HEK293T (cell line): ENCODE measurements around the gene GFPT2.

Experiments used
- BHLHE40 ChIP-seq: fragments of 450-650 bp; IDR thresholded peaks from 2 replicates; pipeline ENCODE4 v1.6.1; 2016; ENCODE audit warnings: mild to moderate bottlenecking, moderate library complexity, borderline replicate concordance
- FOXK2 ChIP-seq: fragments of 450-650 bp; IDR thresholded peaks from 2 replicates; pipeline ENCODE4 v1.6.1; 2016; ENCODE audit warnings: mild to moderate bottlenecking
- FOXM1 ChIP-seq: fragments of 450-650 bp; IDR thresholded peaks from 2 replicates; pipeline ENCODE4 v1.6.1; 2017; ENCODE audit warnings: mild to moderate bottlenecking, borderline replicate concordance
- LEF1 ChIP-seq: fragments of 450-650 bp; IDR thresholded peaks from 2 replicates; pipeline ENCODE4 v1.6.1; 2017; ENCODE audit warnings: mild to moderate bottlenecking, borderline replicate concordance
- SP1 ChIP-seq: fragments of 450-650 bp; IDR thresholded peaks from 2 replicates; pipeline ENCODE4 v1.6.1; 2017
- SUZ12 ChIP-seq: fragments of 450-650 bp; IDR thresholded peaks from 2 replicates; pipeline ENCODE4 v1.6.1; 2016; ENCODE audit warnings: mild to moderate bottlenecking
- TARDBP ChIP-seq: fragments of 450-650 bp; IDR thresholded peaks from 2 replicates; pipeline ENCODE4 v1.6.1; 2016
- ZNF384 ChIP-seq: fragments of 450-650 bp; IDR thresholded peaks from 2 replicates; pipeline ENCODE4 v1.6.1; 2016

DNA sequence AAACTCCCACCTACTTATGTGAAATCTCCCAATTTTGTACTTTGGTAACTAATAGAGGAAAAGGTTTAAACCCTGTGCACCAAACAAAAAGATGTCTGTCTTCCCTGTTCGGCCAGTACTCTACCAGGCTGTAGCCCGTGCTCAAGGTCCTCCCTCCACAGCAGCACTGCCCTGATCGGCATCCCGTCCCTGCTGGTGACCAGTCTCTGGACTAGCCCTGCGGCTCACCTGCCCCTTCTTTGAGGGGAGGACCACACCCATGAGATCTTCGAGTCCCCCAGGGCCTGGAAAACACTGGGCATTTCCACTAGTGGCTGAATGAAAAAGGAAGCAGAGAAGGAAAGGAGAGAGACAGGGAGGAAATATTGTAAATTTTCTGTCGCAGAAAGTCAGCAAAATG lies 2.8 kb downstream of the GFPT2 start:
- TF ChIP-seq FOXK2 (no peak), FOXM1 (no peak), TARDBP (no peak), ZNF384 (no peak), SP1 (no peak), BHLHE40 (no peak), LEF1 (no peak), SUZ12 (no peak)
